Activated gamma-delta T cell treated with Interleukin-2 at 50 U/mL for 16 hours (primary cell): ENCODE results near the gene NRTN.

Experiments used
- DNase-seq: peaks from one replicate; pipeline ENCODE4 v3.0.0-alpha.2; 2020

NRTN gene

GRCh38 chr19:5817218-5817617 is 12.4 kb downstream of the NRTN start:
- no peak for DNase-seq

GRCh38 chr19:5818594-5818993 is 13.7 kb downstream of the NRTN start:
- DNase-seq, result no peak

DNA sequence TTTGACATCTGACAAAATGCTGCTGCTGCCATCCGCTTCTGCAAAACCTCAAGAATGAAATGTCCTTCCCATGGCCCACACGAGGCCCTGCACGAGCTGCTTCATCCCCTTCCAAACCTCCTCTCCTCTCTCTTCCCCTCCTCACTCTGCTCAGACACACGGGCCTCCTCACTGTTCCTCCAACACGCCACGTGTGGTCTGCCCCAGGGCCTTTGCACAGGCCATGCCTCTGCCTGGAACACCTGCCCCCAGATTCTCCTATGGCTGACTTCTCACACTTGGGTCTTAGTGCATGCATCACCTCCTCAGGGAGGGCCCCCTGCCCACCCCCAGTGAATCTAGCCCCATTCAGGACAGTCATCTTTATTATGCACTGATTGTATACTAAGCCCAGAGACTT is 15.9 kb downstream of the NRTN start:
- DNase-seq, result no peak

GRCh38 chr19:5821521-5822180 is 16.8 kb downstream of the NRTN start:
- no peak for DNase-seq

DNA sequence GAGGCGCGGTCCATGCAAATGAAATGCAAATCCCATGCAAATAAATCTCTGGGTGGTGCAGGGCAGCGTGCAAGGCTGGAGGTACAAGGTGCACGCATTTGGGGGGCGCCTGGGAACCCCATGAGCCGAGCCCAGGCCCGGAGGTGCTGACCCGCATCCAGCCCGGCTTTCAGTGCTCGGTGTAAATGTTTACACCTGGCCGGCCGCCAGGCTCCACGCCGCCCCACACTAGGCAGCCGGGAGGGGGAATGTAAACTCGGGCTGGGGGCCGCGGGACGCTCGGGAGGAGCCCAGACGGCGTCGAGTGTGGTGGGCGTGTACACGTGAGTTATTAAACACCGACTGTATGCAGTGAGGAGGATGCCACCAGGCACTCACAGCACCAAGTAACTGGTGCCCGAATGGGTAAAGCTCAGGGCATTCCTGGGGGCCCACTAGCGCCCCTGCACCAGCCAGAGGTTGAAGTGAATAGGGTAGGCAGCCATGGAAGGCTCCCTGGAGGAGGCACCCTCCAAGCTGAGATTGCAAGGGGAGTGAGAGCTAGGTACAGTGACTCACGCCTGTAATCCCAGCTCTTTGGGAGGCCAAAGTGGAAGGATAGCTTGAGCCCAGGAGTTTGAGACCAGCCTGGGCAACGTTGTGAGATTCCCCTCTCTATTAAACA is 17.4 kb downstream of the NRTN start:
- no peak for DNase-seq

GRCh38 chr19:5823579-5824281 is 18.9 kb downstream of the NRTN start:
- DNase-seq, result no peak

GRCh38 chr19:5824751-5825150 is 19.9 kb downstream of the NRTN start:
- no peak for DNase-seq

- DNase-seq, result no peak
Measured at GRCh38 chr19:5825178-5825577, 20.3 kb downstream of the NRTN start.

- DNase-seq, result no peak
Measured at GRCh38 chr19:5826531-5827341, 21.9 kb downstream of the NRTN start.

DNA sequence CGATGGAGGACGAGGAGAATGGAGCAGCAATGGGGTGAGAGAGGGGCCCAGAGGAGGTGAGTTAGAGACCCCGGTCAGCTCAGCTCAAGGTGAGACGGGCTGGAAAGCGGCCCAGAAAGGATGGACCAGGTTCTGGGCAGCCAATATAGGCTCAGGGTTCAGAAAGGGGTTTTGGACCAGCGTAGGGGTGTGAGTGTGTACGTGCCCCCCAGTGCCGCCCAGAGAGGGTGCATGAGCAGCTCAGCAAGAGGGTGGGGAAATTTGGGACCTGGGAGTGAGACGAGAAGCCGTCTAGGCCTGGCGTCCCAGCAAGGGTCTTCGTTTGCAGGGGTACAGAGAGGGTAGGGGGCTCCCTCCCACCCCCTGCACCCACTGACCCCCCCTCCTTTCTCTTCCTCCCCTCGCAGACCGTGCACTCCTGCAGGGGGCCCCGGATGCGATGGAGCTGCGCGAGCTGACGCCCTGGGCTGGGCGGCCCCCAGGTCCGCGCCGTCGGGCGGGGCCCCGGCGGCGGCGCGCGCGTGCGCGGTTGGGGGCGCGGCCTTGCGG is 22.5 kb downstream of the NRTN start:
- DNase-seq, result no peak

GRCh38 chr19:5827891-5828660 is 23.2 kb downstream of the NRTN start:
- DNase-seq, result peak; percentile 95

- DNase-seq, result peak; percentile 24
Measured at GRCh38 chr19:5828661-5829566, 24.0 kb downstream of the NRTN start.

DNA sequence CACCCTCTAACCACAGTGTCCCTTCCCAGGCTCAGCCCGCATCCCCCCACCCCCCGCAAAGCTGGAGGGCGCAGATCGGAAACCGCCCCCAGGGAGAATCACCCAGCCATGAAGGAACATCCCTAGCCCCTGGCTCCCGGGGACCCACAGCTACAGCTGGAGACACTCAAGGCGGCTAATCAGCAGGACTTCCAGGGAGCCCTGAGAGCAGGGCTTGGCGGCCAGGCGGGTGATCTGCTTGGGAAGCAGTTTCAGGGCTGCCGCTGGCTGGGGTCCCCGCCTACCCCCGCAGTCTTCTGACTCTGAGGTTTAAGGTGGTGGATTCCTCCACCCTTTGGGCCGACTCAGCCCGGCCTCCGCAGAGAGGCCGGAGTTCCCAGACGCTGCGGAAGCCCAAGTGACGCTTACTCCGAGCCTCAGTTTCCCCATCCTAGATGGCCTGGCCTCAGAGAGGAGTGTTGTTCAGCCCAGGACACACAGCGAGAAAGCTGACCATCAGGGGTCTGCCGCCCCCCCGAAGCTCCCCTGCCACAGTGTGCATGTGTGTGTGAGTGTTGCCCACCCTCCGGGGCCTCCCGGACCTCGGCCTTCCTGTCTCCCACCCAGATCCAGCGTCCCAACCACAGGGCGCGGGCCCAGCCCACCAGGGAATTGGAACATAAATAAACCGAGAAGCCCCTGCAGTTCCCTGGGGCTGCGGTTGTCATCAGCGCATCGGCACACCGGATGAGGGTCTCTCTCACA is 24.9 kb downstream of the NRTN start:
- no peak for DNase-seq

DNA sequence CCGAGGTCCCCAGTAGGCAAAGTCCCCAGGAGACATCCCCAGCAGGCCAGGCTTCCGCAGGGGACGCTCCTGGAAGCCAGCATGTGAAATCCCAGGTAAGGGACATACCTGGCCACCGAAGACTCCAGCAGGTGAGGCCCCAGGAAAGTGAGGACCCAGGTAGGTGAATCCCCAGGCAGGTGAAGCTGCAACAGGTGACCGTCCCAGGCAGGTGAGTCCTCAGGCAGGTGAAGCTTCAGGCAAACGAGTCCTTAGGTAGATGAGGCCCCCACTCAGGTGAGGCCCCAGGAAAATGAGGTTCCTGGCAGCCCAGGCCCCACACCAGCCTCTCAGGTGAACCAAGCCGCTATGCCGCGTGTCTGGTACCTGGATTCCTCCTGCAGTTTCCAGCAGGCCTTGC is 26.3 kb downstream of the NRTN start:
- DNase-seq, result no peak

DNA sequence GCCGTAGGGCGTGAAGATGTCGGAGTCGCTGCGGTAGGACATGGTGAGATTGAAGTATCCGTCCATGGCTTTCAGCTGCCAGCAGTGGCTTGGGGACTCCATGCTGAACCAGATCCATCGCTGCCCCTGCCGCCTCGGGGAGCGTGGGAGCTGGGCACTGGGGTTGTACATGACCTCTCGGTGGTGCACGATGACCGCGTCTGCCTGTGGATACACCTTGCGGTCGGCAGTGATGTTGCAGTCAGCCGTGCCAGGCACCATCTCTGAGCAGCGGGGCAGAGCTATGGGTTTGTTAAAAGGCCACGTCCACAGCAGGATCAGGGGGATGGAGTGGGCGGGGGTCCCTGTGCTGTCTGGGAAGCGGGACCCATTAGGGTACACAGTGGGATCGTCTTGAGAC is 27.2 kb downstream of the NRTN start:
- no peak for DNase-seq

GRCh38 chr19:5832527-5833216 is 27.8 kb downstream of the NRTN start:
- DNase-seq, result no peak

DNA sequence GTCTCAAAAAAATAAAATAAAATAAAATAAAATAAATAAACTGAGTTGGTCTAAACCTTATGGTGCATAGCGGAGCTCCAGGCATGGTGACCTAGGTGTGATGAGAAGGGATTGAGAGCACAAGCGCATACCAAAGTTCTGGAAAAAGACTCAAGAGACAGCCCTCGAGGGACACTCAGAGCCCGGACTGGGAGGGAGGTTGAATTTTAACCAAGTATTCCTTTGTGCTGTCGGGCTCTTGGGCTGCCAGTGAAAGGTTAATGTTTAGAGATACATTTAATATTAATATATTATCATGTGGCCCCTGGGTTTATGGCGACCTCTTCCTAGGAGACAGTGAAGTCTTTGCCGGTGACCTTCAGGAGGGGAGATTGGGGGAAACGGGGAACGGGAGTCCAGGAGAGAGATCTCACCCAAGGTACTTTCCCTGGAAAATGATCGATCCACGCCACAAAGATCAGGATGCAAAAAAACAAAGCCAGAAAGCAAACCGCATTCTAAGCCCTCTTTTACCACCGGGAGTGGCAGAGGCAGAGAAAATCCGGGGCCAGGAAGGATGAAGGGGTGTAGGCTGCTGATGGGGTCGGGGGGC is 33.0 kb downstream of the NRTN start:
- no peak for DNase-seq

- no peak for DNase-seq
Measured at GRCh38 chr19:5838353-5839064, 33.6 kb downstream of the NRTN start.
